ENCODE measurements around the gene RBM10.

- TF ChIP-seq ZNF274 (IDR thresholded peaks at IDR 0.05; ENCODE audit: low read depth, low read length) (no peak), YY1 (IDR thresholded peaks at IDR 0.05; ENCODE audit: insufficient read depth, insufficient read length) (no peak)
Measured at GRCh38 chrX:47199286-47199685, 54.3 kb downstream of the RBM10 start.
